OCI-LY7 (cell line): ENCODE results near the gene CAPZA2. TPM values are rescaled to one million over a fixed set of nuclear protein-coding genes. Genes with fewer than 3 reads are reported as not detected.

Experiments
- BruUV-seq: library from RNA; stranded (reverse); fragments of 400-500 nt; replicated peaks from 2 replicates; lab custom pipeline; 2021; lab: Mats Ljungman, UMichigan
- CTCF ChIA-PET: fragments of 300-600 bp; sonication (Branson Sonifier 250); formaldehyde crosslinking; loops from one replicate; lab custom pipeline; 2022; ENCODE audit warnings: antibody characterized with exemption; ENCODE audit not compliant: unreplicated experiment; lab: Charles Lee
- POLR2A ChIA-PET: fragments of 300-600 bp; sonication (Branson Sonifier 250); formaldehyde crosslinking; loops from one replicate; lab custom pipeline; 2022; ENCODE audit warnings: antibody characterized with exemption; lab: Charles Lee
- DNase-seq: peaks from one replicate; pipeline ENCODE4 v3.0.0-alpha.2; 2015; ENCODE audit warnings: low spot score
- H2AFZ ChIP-seq: fragments of 200-600 bp; sonication (generic), shearing (Covaris generic); 2 replicates; pipeline ENCODE4 v1.6.1; 2014; ENCODE audit warnings: mild to moderate bottlenecking, antibody characterized with exemption, low read length, moderate library complexity
- H3K27ac ChIP-seq: fragments of 200-600 bp; sonication (generic); 2 replicates; pipeline ENCODE4 v1.5.1; 2014; ENCODE audit warnings: mixed run types, low read depth, mild to moderate bottlenecking, moderate library complexity, low read length, inconsistent platforms; ENCODE audit not compliant: poor library complexity, severe bottlenecking
- H3K36me3 ChIP-seq: fragments of 200-600 bp; sonication (generic); 2 replicates; pipeline ENCODE4 v1.6.1; 2014; ENCODE audit warnings: mild to moderate bottlenecking, antibody characterized with exemption, low read length, moderate library complexity, mixed read lengths; ENCODE audit not compliant: insufficient read depth
- H3K4me1 ChIP-seq: fragments of 200-600 bp; sonication (generic); 2 replicates; pipeline ENCODE4 v1.5.1; 2014; ENCODE audit warnings: mild to moderate bottlenecking, low read length; ENCODE audit not compliant: insufficient read depth, poor library complexity, severe bottlenecking
- H3K4me2 ChIP-seq: fragments of 200-600 bp; sonication (generic); 2 replicates; pipeline ENCODE4 v1.6.1; 2014; ENCODE audit warnings: mild to moderate bottlenecking, low read length
- H3K4me3 ChIP-seq: fragments of 200-600 bp; sonication (generic); 2 replicates; pipeline ENCODE4 v1.5.1; 2014; ENCODE audit warnings: mild to moderate bottlenecking, low read depth, low read length; ENCODE audit not compliant: poor library complexity, severe bottlenecking
- H3K79me2 ChIP-seq: fragments of 200-600 bp; sonication (generic); 2 replicates; pipeline ENCODE4 v1.6.1; 2016; ENCODE audit warnings: low read depth, mild to moderate bottlenecking, low read length, moderate library complexity, mixed read lengths; ENCODE audit not compliant: insufficient read depth
- H3K9me2 ChIP-seq: fragments of 200-600 bp; sonication (generic); 2 replicates; pipeline ENCODE4 v1.6.1; 2016; ENCODE audit warnings: mild to moderate bottlenecking, low read length, mixed read lengths; ENCODE audit not compliant: insufficient read depth
- H3K9me3 ChIP-seq: fragments of 200-600 bp; sonication (generic); 2 replicates; pipeline ENCODE4 v1.6.1; 2014; ENCODE audit warnings: mild to moderate bottlenecking, mixed run types, low read length, mixed read lengths
- H4K20me1 ChIP-seq: fragments of 200-600 bp; sonication (generic); 2 replicates; pipeline ENCODE4 v1.6.1; 2014; ENCODE audit warnings: mild to moderate bottlenecking, antibody characterized with exemption, low read length, moderate library complexity, mixed read lengths; ENCODE audit not compliant: insufficient read depth
- CTCF ChIP-seq: fragments of 200-600 bp; sonication (generic); conservative IDR thresholded peaks from 2 replicates; pipeline ENCODE4 v1.5.1; 2014; ENCODE audit warnings: mild to moderate bottlenecking, antibody characterized with exemption, low read length, moderate library complexity, mixed read lengths
- EZH2phosphoT487 ChIP-seq: fragments of 200-600 bp; sonication (generic); IDR thresholded peaks from 2 replicates; pipeline ENCODE4 v1.6.1; 2018; ENCODE audit warnings: low read depth, borderline replicate concordance, mild to moderate bottlenecking, mixed run types, antibody characterized with exemption, low read length, moderate library complexity, mixed read lengths
- intact Hi-C: fragments of 100-400 bp; cut with micrococcal nuclease; formaldehyde crosslinking; loops from one replicate; pipeline ENCODE4 v1.10.0; 2022; ENCODE audit not compliant: unreplicated experiment
- total RNA-seq, 2 experiments: library from RNA; depleted of rRNA in 1 of 2; stranded (reverse); fragments of >200 nt in 1 of 2; shearing (Covaris generic) in 1 of 2; gene quantifications; 2 replicates each; pipeline ENCODE4 v1.2.3, GENCODE V29; 2014 to 2022

CAPZA2 gene
- total RNA-seq, 2 experiments from 2014 or later, result 53.3 to 103 TPM

GRCh38 chr7:116949941-116950801 is 87.8 kb downstream of the CAPZA2 start:
- TF ChIP-seq CTCF, result no peak
- TF ChIP-seq EZH2phosphoT487, result no peak
- Histone ChIP-seq H3K9me2 (no peaks in the 10 kb centered on the region), H3K4me2 (no peak overlapping the region), H3K79me2 (peaks cover 6% of the 10 kb centered on the region; the same call in 1 of the 2 replicates), H3K4me1 (peaks cover 18% of the 10 kb centered on the region), H2AFZ (no peak overlapping the region), H4K20me1 (peaks cover 7% of the 10 kb centered on the region; the same call in 1 of the 2 replicates), H3K4me3 (no peak overlapping the region), H3K27ac (no peak overlapping the region), H3K9me3 (no peaks in the 10 kb centered on the region), H3K36me3 (no peaks in the 10 kb centered on the region)
- CTCF ChIA-PET, result no interaction called here
- intact Hi-C loops, result loop anchor here (5.0 to 10.0 kb wide), 2 partner anchors 182 to 795 kb away; no protein-coding TSS in a partner anchor
- DNase-seq, result no peak
- no TSS peak for BruUV-seq
- POLR2A ChIA-PET, result interaction anchor here (0.7 to 1.0 kb wide), 3 partner anchors 9 to 646 kb away, joined by 3 to 5 read pairs (median 5); no protein-coding TSS in a partner anchor

GRCh38 chr7:116950889-116951351 is 88.5 kb downstream of the CAPZA2 start:
- Histone ChIP-seq H3K4me3 (no peak overlapping the region), H3K9me2 (no peaks in the 10 kb centered on the region), H2AFZ (no peak overlapping the region), H4K20me1 (peaks cover 7% of the 10 kb centered on the region; the same call in 1 of the 2 replicates), H3K9me3 (no peaks in the 10 kb centered on the region), H3K27ac (no peak overlapping the region), H3K79me2 (peaks cover 6% of the 10 kb centered on the region; the same call in 1 of the 2 replicates), H3K4me2 (no peak overlapping the region), H3K36me3 (no peaks in the 10 kb centered on the region), H3K4me1 (peaks cover 25% of the 10 kb centered on the region)
- TF ChIP-seq EZH2phosphoT487, result no peak
- no peak for TF ChIP-seq CTCF
- ChIA-PET CTCF (no interaction called here), POLR2A (interaction anchor here (0.7 to 1.0 kb wide), 3 partner anchors 10 to 647 kb away, joined by 3 to 5 read pairs (median 5); no protein-coding TSS in a partner anchor)
- intact Hi-C loops, result loop anchor here (10.0 kb wide), 1 partner anchor 796 kb away; no protein-coding TSS in a partner anchor
- BruUV-seq, result no TSS peak
- DNase-seq, result no peak
